ENCODE data around the gene FAIM2.

- no peak for TF ChIP-seq CTCF (IDR thresholded peaks at IDR 0.05)
- TF ChIP-seq EP300 (IDR thresholded peaks at IDR 0.05): no peak
Measured at GRCh38 chr12:49894751-49895148, 8.9 kb downstream of the FAIM2 start.

Data from upper lobe of left lung (tissue), 4 donors.